Measurements from ENCODE around the gene TNIP1.
A peak's percentile ranks its signal among the peaks of the same experiment; 100 is the strongest.

TNIP1 gene

GRCh38 chr5:151063142-151063989 is 17.5 kb downstream of the TNIP1 start:
- peak; percentile 76 for DNase-seq

GRCh38 chr5:151062405-151063141 is 18.3 kb downstream of the TNIP1 start:
- DNase-seq, result no peak

DNA sequence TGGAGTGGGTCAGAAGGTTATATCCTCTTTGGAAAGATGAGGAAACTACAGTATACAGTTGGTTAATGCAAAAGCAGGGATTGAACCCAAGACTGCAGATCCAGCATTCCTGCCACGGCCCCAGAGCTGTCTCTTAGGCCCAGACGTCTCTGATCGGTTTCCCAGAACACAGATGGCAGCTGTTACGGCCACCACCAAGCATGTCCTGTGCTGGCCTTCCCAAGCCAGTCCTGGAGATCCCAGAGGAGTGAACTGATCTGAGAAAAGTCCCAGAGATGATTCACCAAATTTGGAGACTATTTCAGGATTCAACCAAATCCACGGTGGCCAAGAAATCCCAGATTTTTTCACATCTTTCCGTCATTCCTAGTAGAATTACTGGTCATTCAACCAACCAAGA is 20.1 kb downstream of the TNIP1 start:
- no peak for DNase-seq

DNA sequence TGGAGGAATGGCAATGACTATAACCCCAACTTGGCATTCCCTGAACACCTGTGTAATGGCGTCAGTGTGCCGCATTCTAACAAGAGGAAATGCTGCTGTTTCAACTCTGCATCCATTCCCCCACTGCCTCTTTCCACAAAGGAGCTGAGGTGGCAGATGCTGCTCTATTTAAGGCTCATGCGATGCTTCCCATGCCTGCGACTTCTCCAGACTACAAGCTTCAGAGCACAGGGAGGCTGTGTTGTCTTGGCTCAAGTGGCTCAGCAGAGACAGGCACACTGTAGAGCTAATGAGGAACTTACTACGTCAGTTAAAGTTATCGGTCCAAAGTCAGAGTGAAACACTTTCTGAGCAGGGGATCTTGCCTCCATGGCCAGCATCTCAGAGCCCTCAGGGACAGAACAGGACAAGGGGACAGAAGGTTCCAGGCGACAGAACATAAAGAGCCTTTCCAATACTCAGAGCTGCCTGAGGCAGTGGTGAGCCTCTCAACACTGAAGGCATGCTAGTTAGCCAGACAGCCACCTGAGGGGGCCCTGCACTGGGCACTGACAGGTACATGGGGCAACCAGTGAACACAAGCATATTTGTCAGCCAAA is 21.8 kb downstream of the TNIP1 start:
- DNase-seq, result peak; percentile 58

GRCh38 chr5:151058301-151058700 is 22.5 kb downstream of the TNIP1 start:
- DNase-seq, result no peak

GRCh38 chr5:151056379-151057325 is 24.2 kb downstream of the TNIP1 start:
- DNase-seq, result peak; percentile 17

GRCh38 chr5:151055336-151055735 is 25.5 kb downstream of the TNIP1 start:
- DNase-seq, result no peak

- no peak for DNase-seq
Measured at GRCh38 chr5:151054709-151055108, 26.1 kb downstream of the TNIP1 start.

GRCh38 chr5:151053796-151054462 is 26.9 kb downstream of the TNIP1 start:
- DNase-seq, result no peak

- DNase-seq, result peak; percentile 45
Measured at GRCh38 chr5:151052836-151053235, 28.0 kb downstream of the TNIP1 start.

DNA sequence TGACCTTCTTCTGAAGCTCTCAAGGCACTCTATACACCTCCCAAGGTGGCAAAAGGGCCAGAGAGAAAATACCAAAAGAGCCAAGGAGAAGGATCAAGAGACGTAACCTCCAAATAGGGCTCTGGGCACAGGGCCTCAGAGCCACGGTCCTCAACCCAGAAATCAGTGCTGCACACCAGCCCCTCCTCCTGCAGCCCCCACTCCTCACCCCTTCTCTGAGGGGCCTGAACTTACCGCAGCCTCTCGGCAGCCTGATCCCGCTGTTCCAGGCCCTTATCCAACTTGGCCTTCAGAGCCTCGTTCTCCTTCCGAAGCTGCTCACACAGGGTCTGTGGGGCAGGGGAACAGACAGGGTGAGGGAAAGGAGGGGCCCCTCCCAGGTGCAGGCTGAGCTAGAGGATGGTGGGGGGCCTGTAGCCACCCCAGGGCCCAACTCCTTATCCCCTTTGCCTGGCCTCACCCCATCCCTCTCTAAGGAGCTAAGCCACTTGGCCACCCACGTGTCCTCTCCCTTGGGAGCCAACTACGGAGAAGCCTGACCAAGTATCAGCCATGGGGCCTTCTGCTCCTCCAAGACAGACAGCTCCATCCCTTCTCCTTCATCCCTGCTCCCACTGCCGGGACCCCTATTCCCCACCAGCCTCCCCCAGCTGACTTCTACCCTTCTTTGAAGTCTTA is 28.8 kb downstream of the TNIP1 start:
- DNase-seq, result no peak

- peak; percentile 81 for DNase-seq
Measured at GRCh38 chr5:151051066-151051930, 29.5 kb downstream of the TNIP1 start.

DNA sequence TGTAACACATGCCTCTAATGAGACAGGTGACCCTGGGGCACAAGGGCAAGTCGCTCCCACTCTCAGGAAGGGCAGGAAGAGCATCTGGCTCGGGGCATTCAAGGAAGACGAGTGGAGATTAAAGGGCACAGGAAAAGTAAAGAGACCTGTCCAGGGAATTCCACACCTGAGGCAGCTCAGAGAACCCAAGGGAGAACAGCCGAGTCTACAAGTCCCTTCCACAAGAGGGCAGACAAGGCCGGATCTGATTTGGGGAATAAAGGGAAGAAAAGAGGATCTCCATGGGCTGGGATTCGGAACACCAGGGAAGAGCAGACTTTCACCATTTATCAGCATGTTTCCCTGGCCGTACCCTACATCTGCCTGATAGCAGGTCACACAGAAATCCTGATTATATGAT is 32.3 kb downstream of the TNIP1 start:
- DNase-seq, result no peak

DNA sequence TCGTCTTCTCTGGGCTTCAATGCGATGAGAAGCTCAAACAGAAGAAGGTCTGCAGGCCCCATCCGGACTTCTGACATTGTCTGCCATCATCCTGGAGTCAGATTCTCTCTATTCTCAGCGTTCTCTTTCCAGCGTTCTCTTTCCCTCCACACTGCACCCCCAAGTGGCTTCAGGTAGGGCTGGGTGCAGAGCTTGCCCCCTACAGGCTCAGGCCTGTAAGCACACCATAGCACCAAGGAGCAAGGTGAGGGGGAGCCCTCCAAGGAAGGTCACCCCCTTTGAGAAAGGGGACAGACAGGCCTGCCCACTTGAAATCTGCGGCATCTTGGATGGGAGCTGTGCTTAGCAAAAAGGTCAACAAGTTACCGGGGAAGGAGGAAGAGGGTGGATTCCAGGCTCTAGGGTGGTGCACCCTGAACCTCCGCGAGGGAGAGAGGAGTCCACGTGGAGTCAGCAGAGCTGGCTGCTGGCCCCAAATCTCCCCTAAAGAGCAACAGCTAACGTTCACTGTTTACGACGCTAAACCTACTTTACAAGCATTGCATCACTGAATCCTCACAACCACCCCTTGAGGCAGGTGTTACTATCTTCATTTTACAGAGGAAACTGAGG is 32.9 kb downstream of the TNIP1 start:
- no peak for DNase-seq

DNA sequence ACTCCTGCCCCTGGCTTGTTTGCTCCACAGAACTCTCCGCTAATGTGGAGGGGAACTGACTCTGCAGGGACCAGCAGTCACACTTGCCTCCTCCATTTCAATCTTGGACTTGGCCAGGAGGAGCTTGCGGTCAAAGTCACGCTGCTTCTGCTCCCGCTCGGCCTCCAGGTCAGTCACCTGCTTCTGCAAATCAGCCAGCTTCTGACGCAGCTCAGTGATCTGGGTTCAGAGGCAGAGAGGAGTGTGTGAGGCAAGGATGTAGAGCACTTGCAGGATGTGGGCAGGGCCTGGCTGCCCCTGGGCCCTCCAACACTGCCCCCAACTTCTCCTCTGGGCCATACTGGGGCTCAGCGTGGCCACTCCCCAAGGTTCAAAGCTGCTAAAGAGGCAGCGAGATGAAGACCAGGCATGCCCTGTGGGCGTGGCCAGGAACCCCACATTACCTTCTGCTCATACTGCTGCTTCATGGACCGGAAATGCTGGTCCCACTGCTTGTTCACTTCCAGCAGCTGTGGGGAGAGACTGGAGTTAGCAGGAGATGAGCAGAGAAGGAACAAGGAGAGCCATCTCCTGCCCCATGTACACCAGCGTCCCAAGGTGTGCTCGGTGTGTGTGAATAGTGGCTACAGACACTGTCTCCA is 38.3 kb downstream of the TNIP1 start:
- DNase-seq, result no peak

DNA sequence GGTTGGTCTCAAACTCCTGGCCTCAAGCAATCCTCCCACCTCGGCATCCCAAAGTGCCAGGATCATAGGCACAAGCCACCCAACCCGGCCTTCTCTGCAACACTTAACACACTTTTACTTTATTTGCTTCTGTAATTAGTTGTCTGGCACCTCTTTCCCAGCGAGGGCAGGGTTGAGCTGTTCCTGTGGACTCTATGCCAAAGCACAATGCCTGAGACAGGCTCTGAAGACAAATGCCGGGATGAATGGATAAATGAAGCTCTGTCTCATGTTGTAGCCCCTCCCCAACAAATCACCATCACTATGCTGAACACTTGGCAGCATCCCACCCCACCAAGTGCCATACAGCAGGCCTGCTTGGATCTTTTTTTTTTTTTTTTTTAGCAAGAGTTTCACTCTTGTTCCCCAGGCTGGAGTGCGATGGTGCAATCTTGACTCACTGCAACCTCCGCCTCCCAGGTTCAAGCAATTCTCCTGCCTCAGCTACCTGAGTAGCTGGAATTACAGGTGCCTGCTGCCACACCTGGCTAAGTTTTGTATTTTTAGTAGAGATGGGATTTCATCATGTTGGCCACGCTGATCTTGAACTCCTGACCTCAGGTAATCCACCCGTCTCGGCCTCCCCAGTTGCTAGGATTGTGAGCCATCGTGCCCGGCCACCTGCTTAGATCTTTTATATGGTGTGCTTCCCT is 39.1 kb downstream of the TNIP1 start:
- DNase-seq, result no peak

DNA sequence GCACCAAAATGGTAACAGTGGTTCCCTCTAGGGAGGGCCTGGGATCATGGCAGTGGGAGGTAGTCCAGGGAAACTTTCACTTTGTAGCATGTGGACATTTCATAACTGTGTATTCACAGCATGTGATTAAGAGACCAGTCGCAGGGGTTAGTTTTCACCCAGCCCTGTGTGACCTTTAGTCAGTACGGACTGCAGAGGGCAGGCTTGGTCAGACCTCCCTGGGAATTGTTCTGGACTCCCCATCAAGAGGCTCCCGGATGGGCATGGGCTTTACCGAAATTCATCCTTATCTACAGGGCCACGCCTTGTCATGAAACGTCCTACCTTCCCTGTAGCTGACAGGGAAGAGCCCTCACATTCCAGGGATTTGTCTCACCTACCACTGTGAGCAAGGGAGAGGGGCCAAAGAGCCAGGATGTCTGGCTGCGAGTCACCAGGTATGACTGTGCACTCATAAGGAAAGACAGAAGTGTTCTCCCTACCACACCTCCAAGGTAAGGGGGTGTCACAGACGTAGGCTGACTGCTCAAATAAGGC is 40.6 kb downstream of the TNIP1 start:
- DNase-seq, result no peak

- no peak for DNase-seq
Measured at GRCh38 chr5:151039665-151040064, 41.2 kb downstream of the TNIP1 start.

Data from MV-4-11 (cell line).